Fibroblast of villous mesenchyme (primary cell): ENCODE data around the gene DMRTB1. TPM values are rescaled to one million over a fixed set of nuclear protein-coding genes. Genes with fewer than 3 reads are reported as not detected.

Experiments used
- DNase-seq: peaks from one replicate; pipeline ENCODE4 v3.0.0-alpha.2; 2010; ENCODE audit warnings: low read depth
- H3K4me3 ChIP-seq: 2 replicates; pipeline ENCODE4 v1.5.1; 2011; ENCODE audit warnings: low read depth, mild to moderate bottlenecking, low read length
- CTCF ChIP-seq: IDR thresholded peaks from 2 replicates; pipeline ENCODE4 v1.5.1; 2012; ENCODE audit warnings: low read depth, mild to moderate bottlenecking, low read length; ENCODE audit not compliant: insufficient read depth
- total RNA-seq: library from RNA; depleted of rRNA; stranded (reverse); fragments of >200 nt; gene quantifications from 2 replicates; pipeline ENCODE4 v1.2.3, GENCODE V29; 2012

The DMRTB1 gene
- total RNA-seq, 1 donor, result not detected

GRCh38 chr1:53463961-53464899 is 5.0 kb downstream of the DMRTB1 start:
- no peak for DNase-seq
- H3K4me3 ChIP-seq, result no peak overlapping the region
- TF ChIP-seq CTCF, result no peak

GRCh38 chr1:53465023-53465957 is 6.1 kb downstream of the DMRTB1 start:
- no peak overlapping the region for H3K4me3 ChIP-seq
- DNase-seq, result no peak
- no peak for TF ChIP-seq CTCF

GRCh38 chr1:53467391-53467790 is 8.2 kb downstream of the DMRTB1 start:
- no peak for DNase-seq
- no peak for TF ChIP-seq CTCF
- no peak overlapping the region for H3K4me3 ChIP-seq

- no peak overlapping the region for H3K4me3 ChIP-seq
- DNase-seq, result no peak
- TF ChIP-seq CTCF, result no peak
Observed at GRCh38 chr1:53468374-53468773, 9.2 kb downstream of the DMRTB1 start.

- DNase-seq, result no peak
- TF ChIP-seq CTCF, result no peak
- H3K4me3 ChIP-seq, result no peak overlapping the region
Observed at GRCh38 chr1:53469373-53469772, 10.2 kb downstream of the DMRTB1 start.

- no peak overlapping the region for H3K4me3 ChIP-seq
- TF ChIP-seq CTCF, result peak; percentile 80
- peak; percentile 82 for DNase-seq
Observed at GRCh38 chr1:53470155-53470554, 11.0 kb downstream of the DMRTB1 start.
